ENCODE data around the gene LRRC37A.
"Not testable (repeated sequence)": the region's sequence is repeated elsewhere in the genome, so short reads cannot be mapped to it uniquely, and the experiment has no call there.

DNA sequence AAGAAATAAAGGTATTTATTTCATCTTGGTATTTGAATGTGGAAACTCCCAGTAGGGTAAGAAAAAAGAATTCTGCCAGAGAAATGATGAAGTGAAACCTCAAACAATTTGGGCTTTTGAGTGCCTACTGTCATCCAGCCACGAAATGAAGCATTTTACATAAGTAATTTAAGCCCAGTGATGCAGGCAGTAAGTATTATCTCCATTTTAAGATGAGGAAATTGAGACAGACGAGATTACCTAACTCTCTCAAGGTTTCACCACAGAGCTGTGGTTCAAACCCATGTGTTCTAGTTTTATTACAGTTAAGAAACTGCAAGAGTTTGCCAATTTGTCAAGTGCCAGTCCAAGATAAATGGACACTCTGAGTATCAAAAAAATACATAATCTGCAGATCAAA is 53.4 kb downstream of the LRRC37A start:
- TF ChIP-seq YY1 (IDR thresholded peaks at IDR 0.05; ENCODE audit: low read depth); EP300 (IDR thresholded peaks at IDR 0.05; ENCODE audit: borderline replicate concordance in 1 of 2, low read depth in 1 of 2, low read length in 1 of 2); GABPA (IDR thresholded peaks at IDR 0.05; ENCODE audit: low read depth); CHD2 (IDR thresholded peaks at IDR 0.05; ENCODE audit: low read length, partially characterized antibody); JUND (IDR thresholded peaks at IDR 0.05); POLR2AphosphoS5 (IDR thresholded peaks at IDR 0.05; ENCODE audit: low read depth, low read length); FOSL2 (IDR thresholded peaks at IDR 0.05; ENCODE audit: borderline replicate concordance, low read depth); SMC3 (IDR thresholded peaks at IDR 0.05; ENCODE audit: low read depth, low read length): not testable (repeated sequence)
- TF ChIP-seq, protein P1, sequence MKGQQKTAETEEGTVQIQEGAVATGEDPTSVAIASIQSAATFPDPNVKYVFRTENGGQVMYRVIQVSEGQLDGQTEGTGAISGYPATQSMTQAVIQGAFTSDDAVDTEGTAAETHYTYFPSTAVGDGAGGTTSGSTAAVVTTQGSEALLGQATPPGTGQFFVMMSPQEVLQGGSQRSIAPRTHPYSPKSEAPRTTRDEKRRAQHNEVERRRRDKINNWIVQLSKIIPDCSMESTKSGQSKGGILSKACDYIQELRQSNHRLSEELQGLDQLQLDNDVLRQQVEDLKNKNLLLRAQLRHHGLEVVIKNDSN (IDR thresholded peaks at IDR 0.05; ENCODE audit: borderline replicate concordance, low read depth) = not testable (repeated sequence)
- TF ChIP-seq, protein P2, sequence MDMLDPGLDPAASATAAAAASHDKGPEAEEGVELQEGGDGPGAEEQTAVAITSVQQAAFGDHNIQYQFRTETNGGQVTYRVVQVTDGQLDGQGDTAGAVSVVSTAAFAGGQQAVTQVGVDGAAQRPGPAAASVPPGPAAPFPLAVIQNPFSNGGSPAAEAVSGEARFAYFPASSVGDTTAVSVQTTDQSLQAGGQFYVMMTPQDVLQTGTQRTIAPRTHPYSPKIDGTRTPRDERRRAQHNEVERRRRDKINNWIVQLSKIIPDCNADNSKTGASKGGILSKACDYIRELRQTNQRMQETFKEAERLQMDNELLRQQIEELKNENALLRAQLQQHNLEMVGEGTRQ (IDR thresholded peaks at IDR 0.05; ENCODE audit: borderline replicate concordance, low read depth, low read length) = not testable (repeated sequence)
- TF ChIP-seq, protein P3, sequence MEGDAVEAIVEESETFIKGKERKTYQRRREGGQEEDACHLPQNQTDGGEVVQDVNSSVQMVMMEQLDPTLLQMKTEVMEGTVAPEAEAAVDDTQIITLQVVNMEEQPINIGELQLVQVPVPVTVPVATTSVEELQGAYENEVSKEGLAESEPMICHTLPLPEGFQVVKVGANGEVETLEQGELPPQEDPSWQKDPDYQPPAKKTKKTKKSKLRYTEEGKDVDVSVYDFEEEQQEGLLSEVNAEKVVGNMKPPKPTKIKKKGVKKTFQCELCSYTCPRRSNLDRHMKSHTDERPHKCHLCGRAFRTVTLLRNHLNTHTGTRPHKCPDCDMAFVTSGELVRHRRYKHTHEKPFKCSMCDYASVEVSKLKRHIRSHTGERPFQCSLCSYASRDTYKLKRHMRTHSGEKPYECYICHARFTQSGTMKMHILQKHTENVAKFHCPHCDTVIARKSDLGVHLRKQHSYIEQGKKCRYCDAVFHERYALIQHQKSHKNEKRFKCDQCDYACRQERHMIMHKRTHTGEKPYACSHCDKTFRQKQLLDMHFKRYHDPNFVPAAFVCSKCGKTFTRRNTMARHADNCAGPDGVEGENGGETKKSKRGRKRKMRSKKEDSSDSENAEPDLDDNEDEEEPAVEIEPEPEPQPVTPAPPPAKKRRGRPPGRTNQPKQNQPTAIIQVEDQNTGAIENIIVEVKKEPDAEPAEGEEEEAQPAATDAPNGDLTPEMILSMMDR (IDR thresholded peaks at IDR 0.05) = not testable (repeated sequence)
- TF ChIP-seq, protein P4, sequence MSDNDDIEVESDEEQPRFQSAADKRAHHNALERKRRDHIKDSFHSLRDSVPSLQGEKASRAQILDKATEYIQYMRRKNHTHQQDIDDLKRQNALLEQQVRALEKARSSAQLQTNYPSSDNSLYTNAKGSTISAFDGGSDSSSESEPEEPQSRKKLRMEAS (IDR thresholded peaks at IDR 0.05; ENCODE audit: low read depth) = not testable (repeated sequence)
- TF ChIP-seq, protein P5, sequence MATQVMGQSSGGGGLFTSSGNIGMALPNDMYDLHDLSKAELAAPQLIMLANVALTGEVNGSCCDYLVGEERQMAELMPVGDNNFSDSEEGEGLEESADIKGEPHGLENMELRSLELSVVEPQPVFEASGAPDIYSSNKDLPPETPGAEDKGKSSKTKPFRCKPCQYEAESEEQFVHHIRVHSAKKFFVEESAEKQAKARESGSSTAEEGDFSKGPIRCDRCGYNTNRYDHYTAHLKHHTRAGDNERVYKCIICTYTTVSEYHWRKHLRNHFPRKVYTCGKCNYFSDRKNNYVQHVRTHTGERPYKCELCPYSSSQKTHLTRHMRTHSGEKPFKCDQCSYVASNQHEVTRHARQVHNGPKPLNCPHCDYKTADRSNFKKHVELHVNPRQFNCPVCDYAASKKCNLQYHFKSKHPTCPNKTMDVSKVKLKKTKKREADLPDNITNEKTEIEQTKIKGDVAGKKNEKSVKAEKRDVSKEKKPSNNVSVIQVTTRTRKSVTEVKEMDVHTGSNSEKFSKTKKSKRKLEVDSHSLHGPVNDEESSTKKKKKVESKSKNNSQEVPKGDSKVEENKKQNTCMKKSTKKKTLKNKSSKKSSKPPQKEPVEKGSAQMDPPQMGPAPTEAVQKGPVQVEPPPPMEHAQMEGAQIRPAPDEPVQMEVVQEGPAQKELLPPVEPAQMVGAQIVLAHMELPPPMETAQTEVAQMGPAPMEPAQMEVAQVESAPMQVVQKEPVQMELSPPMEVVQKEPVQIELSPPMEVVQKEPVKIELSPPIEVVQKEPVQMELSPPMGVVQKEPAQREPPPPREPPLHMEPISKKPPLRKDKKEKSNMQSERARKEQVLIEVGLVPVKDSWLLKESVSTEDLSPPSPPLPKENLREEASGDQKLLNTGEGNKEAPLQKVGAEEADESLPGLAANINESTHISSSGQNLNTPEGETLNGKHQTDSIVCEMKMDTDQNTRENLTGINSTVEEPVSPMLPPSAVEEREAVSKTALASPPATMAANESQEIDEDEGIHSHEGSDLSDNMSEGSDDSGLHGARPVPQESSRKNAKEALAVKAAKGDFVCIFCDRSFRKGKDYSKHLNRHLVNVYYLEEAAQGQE (IDR thresholded peaks at IDR 0.05; ENCODE audit: low read depth, low read length) = not testable (repeated sequence)

Measured in SK-N-SH (cell line).